ENCODE measurements around the gene SH3PXD2A. TPM values are rescaled to one million over a fixed set of nuclear protein-coding genes. Genes with fewer than 3 reads are reported as not detected.

The SH3PXD2A gene
- total RNA-seq, 1 donor, result 3.1 TPM

Other genes with a start within 250 kb of the SH3PXD2A start
- 28.7 TPM for gene STN1, start 62.6 kb upstream of the SH3PXD2A start, total RNA-seq
- gene SLK, start 111.6 kb upstream of the SH3PXD2A start, total RNA-seq, result 75.2 TPM
- gene COL17A1, start 230.3 kb upstream of the SH3PXD2A start, total RNA-seq, result not detected

All from mononuclear cell (primary cell).